ENCODE data around the gene PITX1. TPM values are rescaled to one million over a fixed set of nuclear protein-coding genes. Genes with fewer than 3 reads are reported as not detected.

PITX1 gene
- total RNA-seq, 6 experiments from 2014 or later: not detected

DNA sequence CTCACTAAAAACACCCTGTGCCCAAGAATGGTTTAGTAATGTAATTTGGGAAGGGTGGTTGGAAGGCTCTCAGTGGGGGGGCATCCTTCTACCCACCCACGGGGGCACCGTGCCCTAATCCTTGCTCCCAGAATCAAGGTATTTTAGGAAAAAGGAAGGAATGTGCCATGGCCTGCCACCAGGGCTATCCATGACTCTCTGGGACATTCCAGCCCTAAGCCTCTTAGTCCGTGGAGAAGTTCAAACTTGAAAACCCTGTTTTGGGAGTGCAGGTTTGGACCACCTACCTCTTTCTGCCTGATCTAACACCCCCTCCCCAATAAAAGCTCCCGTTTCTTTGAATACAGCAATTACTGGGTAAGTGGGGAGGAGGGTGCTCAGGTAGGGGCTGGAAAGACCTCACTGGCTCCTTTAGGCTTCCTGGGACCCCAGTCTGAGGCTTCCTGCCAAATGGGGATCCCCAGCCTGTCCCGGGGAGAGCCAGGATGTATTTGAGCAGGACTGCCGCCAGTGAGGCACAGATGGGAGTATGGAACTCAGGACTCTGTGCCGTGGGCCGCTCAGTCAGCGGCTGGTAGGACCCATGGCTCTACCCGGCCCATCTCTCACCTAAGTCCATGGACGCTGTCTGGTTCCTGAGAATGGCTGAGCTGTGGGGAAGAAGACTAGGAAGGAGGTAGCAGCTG lies 3.6 kb upstream of the PITX1 start:
- peaks cover 0 to 22% (median 0%) of the 10 kb centered on the region in 4 donors for H3K4me1 ChIP-seq
- no peaks in the 10 kb centered on the region for H3K9me3 ChIP-seq
- no peak overlapping the region for H3K4me3 ChIP-seq
- H3K27ac ChIP-seq: no peak overlapping the region
- H3K27me3 ChIP-seq: peaks cover 20 to 64% of the 10 kb centered on the region in 2 donors
- 13% methylated on average over 6 of the region's 11 CpGs for WGBS (ENCODE audit: insufficient coverage, low coverage, low lambda C conversion rate, missing lambda C conversion rate)
- peak in 1 of 3 donors; percentile 25 for DNase-seq
- TF ChIP-seq POLR2A (IDR thresholded peaks at IDR 0.05): no peak
- TF ChIP-seq, protein P1, sequence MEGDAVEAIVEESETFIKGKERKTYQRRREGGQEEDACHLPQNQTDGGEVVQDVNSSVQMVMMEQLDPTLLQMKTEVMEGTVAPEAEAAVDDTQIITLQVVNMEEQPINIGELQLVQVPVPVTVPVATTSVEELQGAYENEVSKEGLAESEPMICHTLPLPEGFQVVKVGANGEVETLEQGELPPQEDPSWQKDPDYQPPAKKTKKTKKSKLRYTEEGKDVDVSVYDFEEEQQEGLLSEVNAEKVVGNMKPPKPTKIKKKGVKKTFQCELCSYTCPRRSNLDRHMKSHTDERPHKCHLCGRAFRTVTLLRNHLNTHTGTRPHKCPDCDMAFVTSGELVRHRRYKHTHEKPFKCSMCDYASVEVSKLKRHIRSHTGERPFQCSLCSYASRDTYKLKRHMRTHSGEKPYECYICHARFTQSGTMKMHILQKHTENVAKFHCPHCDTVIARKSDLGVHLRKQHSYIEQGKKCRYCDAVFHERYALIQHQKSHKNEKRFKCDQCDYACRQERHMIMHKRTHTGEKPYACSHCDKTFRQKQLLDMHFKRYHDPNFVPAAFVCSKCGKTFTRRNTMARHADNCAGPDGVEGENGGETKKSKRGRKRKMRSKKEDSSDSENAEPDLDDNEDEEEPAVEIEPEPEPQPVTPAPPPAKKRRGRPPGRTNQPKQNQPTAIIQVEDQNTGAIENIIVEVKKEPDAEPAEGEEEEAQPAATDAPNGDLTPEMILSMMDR (IDR thresholded peaks at IDR 0.05): no peak
- H3K36me3 ChIP-seq: no peaks in the 10 kb centered on the region
- ATAC-seq: no peak
- intact Hi-C loops (cut with DNase I): no loop called here

DNA sequence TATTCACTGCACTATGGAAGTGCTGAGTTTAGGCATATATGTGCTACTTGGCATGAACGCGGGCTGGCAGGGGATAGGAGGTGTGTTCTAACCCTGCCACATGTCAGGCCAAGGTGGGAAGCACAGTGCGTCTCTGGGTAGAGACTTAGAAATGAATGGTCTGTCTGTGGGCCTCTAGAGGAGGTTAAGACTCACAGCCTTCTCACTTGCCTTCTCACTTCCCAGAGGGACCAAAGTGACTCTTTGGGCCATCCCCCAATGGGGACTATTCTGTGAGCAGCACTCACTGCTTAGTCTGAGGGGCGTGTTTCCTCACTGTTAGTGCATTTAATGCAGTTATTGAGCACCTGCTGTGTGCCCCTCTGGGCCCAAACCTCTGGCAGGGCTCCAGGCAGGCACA lies 2.4 kb upstream of the PITX1 start:
- no peak for TF ChIP-seq POLR2A (IDR thresholded peaks at IDR 0.05)
- TF ChIP-seq, protein P1 (IDR thresholded peaks at IDR 0.05): no peak
- no peak overlapping the region for H3K27ac ChIP-seq
- no peaks in the 10 kb centered on the region for H3K9me3 ChIP-seq
- DNase-seq (peak in 1 of 3 donors; percentile 32), ATAC-seq (no peak)
- intact Hi-C loops (cut with DNase I): no loop called here
- H3K4me3 ChIP-seq: no peak overlapping the region
- peaks cover 29 to 71% of the 10 kb centered on the region in 2 donors for H3K27me3 ChIP-seq
- WGBS (ENCODE audit: insufficient coverage, low coverage, low lambda C conversion rate, missing lambda C conversion rate): no CpG with 5 or more reads among the region's 4 CpGs
- H3K36me3 ChIP-seq: no peaks in the 10 kb centered on the region
- H3K4me1 ChIP-seq: peaks cover 0 to 25% (median 0%) of the 10 kb centered on the region in 4 donors

DNA sequence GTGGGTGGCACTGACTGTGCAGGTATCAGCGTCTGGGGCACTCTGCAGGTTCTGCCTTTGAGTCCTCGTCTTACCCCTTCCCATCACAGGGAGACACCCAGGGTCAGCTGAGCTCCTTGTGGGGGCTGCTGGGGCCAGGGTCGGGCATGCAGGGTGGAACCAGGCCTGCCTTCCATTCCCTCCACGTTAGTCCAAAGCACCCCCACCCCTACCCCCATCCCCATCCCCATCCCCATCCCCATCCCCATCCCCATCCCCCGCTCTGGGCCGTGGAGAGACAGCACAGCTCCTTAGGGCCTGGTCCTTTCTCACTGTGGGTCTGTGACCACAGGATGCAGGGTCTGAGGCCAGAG lies 1.6 kb upstream of the PITX1 start:
- Histone ChIP-seq H3K27me3 (peaks cover 34 to 65% of the 10 kb centered on the region in 2 donors), H3K4me3 (no peak overlapping the region), H3K27ac (no peak overlapping the region), H3K4me1 (peaks cover 0 to 33% (median 2%) of the 10 kb centered on the region in 4 donors), H3K36me3 (no peaks in the 10 kb centered on the region), H3K9me3 (no peaks in the 10 kb centered on the region)
- DNase-seq (peak in 1 of 3 donors; percentile 14), ATAC-seq (no peak)
- intact Hi-C loops (cut with DNase I): no loop called here
- TF ChIP-seq, protein P1 (IDR thresholded peaks at IDR 0.05): no peak
- no peak for TF ChIP-seq POLR2A (IDR thresholded peaks at IDR 0.05)
- no CpG with 5 or more reads among the region's 6 CpGs for WGBS (ENCODE audit: insufficient coverage, low coverage, low lambda C conversion rate, missing lambda C conversion rate)

DNA sequence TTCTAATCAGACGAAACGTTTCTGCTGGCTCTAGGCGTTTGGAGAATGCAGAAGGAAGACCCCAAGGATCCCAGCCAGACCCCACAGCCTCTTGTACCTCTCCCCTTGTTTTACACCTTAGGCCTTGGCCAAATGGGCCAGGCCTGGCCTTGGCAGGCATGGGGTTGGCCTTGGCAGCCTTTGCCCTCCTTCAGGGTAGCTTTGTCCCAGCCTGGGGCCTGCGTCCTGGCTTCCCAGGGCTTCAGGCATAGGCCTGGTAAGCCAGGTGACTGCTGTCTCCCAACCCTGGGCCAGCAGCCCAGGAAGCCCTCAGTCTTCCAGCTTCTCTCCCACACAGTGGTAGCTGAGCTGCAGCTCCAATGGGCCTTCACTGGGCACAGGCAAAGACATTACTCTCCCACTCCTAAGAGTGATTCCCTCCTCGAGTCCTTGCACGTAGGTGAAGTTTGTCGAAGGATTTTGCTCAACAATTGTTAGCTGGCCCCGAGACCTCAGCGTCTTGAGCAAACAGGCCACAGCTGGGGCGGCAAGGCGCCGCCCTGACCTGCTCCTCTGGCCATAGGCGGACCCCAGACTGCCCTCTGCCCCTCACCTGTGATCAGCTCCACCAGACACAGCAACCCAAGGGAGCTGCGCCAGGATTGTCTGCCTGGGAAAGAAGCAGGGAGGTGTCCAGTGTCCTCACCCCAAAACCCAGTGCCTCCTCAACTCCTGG lies 1.1 kb upstream of the PITX1 start:
- 57% methylated on average over 1 of the region's 14 CpGs for WGBS (ENCODE audit: insufficient coverage, low coverage, low lambda C conversion rate, missing lambda C conversion rate)
- Histone ChIP-seq H3K9me3 (no peaks in the 10 kb centered on the region), H3K27ac (no peak overlapping the region), H3K27me3 (peaks cover 34 to 61% of the 10 kb centered on the region in 2 donors), H3K36me3 (no peaks in the 10 kb centered on the region), H3K4me3 (no peak overlapping the region), H3K4me1 (peaks cover 0 to 37% (median 2%) of the 10 kb centered on the region in 4 donors)
- TF ChIP-seq, protein P1 (IDR thresholded peaks at IDR 0.05): no peak
- TF ChIP-seq POLR2A (IDR thresholded peaks at IDR 0.05): no peak
- DNase-seq: no peak
- intact Hi-C loops (cut with DNase I): no loop called here
- peak in 1 of 4 donors; percentile 4 for ATAC-seq

All from right lobe of liver (tissue), 6 donors.